ENCODE results near the gene TLCD2.

DNA sequence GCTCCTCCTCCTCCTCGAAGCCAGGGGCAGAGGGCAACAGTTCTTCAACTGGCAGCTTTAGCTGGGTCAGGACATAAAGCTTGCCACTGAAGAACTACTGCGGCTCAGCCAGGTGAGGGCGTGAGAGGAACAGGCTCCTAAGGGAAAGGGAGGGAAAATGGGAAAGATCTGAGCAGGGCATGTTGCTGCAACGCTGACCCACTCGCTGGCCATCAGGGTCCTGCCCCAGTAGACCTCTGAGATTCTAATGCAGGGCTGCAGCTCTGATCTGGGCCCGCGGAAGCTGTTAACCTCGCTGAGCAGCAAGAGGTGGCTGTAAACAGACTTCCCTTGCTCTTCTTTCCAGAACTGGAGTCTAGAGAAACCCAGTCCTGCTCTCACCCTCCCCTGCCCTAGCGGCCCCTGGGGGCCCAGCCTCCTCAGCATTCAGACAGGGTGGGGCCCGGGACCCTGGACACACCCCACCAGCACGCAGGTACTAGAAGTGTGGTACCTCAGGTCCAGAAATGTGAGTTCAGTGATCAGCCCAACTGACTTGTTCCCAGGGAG, 3.8 kb upstream of the TLCD2 start:
- TF ChIP-seq CTCF (conservative IDR thresholded peaks at IDR 0.05 in 1 of 2, IDR thresholded peaks at IDR 0.05 in 1 of 2; ENCODE audit: extremely low read depth in 1 of 2, insufficient read depth in 1 of 2, low read depth in 1 of 2, low read length in 2 of 2) (peak; percentile 53 to 71), EZH2 (IDR thresholded peaks at IDR 0.05; ENCODE audit: borderline replicate concordance, low read length) (no peak)
